Forelimb muscle (tissue), 1 donor: ENCODE measurements around the gene KIAA0825. TPM values are rescaled to one million over a fixed set of nuclear protein-coding genes. Genes with fewer than 3 reads are reported as not detected.

Experiments
- DNase-seq: peaks from one replicate; pipeline ENCODE4 v3.0.0-alpha.2; 2013; ENCODE audit warnings: low read depth
- polyA plus RNA-seq: library from polyadenylated mRNA; unstranded; fragments of 120-200 nt; gene quantifications from one replicate; pipeline ENCODE4 v1.2.1, GENCODE V29; 2013; ENCODE audit not compliant: insufficient read length

KIAA0825 gene
- polyA plus RNA-seq, 1 donor = 2.2 TPM

DNA sequence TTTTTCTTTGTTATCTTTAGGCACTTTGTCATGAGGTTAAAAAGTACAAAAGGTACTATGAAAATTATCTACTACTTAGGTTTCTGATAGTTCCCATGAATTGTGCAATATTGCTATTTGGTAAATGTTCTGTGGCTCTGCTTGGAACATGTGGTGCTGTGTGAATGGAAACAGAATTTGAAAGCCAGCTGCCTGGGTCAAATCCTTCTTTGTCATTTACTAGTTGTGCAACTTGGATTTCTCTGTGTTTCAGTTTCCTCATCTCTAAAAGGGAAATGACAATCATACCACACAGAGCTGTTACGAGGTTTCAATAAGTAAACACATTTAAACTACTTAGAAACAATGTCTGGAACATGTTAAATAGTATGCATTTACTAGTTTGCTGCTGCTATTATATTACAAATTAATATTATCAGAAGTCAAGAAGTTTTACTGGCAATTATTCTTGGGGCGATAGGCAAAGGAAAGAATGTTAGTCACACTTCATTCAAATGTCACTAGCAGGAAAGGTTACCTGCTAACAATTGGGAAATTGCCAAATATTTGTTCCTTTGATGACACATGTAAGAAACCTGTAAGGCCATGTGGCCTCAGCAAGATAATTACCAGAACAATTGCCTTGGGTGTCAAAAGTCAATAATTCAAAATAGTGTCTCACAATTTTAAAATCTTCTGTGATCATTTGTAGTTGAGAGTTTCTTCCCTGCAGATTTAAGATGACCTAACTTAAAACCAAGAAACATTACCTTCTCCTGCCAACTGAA is 184.8 kb downstream of the KIAA0825 start:
- no peak for DNase-seq

- no peak for DNase-seq
These were observed 185.9 kb downstream of the KIAA0825 start for GRCh38 chr5:94432499-94432898.

GRCh38 chr5:94431696-94432095 is 186.7 kb downstream of the KIAA0825 start:
- DNase-seq = no peak

DNA sequence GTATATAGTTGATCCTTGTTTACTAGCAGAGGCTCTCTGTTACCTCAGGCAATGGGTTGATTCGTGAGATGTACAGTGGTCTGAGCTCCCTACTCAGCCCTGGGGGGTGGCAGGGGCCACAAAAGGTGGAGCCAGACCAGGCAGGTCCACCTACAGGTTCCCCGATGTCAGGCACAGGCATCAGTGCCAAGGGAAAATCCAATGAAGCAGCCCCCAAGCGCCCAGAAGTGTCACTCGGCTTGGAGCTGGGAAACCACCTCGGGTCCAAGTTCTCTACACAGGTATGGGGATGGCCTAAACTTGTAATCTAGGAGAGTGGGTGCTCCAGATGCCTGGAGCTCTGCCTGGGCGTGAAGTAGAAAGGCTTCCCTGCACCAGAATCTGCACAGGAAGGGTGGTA is 188.8 kb downstream of the KIAA0825 start:
- DNase-seq = no peak

GRCh38 chr5:94425396-94425795 is 193.0 kb downstream of the KIAA0825 start:
- no peak for DNase-seq

DNA sequence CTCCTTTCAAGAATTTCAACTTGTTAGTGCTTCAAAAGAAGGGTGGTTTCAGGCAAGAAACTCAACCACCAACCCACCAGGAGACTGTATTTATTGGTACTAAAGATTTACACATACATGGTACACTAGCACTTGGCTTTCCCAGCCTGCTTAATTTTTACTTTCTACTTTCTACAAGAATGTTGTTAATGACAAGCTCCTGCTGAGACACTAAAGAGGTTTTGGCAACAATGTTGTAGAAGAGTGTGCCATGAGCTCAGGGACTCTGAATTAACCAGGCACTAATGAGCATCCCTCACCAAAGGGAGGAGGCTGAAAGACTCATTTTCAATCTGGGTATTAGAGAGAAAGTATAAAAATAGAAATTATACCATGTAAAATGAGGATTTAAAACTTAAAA is 195.0 kb downstream of the KIAA0825 start:
- no peak for DNase-seq

DNA sequence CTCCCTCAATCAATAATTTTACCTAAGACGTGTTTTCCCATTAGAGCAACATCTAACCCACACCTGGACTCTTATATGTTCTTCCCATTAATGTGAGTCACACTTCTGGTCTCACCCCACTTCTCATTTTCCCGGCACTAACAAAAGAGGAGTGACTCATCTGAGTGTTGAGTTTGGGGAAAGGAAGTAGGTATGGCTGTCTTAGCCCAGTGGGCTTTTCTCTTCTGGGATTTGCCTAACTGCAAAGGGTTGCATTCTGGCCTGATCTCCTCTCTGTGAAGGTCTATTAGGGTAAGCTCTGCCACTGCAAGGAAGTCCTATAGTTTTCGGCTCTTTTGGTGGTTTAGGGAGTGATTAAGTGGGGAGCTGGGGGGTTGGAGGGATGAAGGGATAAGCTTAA is 195.6 kb downstream of the KIAA0825 start:
- DNase-seq = no peak

GRCh38 chr5:94420885-94421284 is 197.5 kb downstream of the KIAA0825 start:
- DNase-seq = no peak

GRCh38 chr5:94415798-94416197 is 202.6 kb downstream of the KIAA0825 start:
- no peak for DNase-seq

DNA sequence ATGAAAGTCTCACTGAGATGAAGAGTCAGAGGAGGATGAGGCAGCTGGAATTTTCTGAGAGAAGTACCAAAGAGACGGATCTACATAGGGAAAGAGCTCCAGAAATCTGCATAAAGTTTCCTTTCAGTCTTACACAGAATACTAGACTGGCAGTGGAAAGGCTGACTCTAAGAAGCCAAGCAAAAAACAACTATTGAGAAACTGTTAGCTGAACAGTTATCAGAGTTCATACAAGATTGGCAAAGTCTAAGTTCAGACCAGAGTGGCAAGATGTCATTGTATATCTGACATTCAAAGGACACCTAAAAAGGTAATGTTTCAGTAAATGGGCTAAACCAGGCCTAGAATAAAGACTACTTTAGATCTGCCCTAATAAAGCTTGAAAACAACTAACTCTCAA is 209.0 kb downstream of the KIAA0825 start:
- no peak for DNase-seq

DNA sequence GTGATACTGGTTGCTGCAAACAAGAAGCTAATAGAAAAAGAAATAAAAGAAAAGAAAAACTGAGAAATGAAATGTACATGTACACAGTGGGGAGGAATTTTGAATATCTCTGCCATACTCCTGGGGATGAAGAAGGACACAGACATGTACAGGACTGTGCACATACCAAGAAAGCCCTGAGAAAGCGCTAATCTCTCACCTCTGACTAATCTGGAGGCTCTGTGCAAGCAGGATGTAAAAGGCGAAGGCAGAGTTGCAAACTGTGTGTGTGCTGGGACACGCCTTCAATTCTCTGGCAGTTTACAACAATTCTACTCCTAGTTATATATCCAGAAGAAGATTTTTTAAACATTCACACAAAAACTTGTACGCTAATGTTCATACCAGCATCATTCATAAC is 211.4 kb downstream of the KIAA0825 start:
- no peak for DNase-seq

DNA sequence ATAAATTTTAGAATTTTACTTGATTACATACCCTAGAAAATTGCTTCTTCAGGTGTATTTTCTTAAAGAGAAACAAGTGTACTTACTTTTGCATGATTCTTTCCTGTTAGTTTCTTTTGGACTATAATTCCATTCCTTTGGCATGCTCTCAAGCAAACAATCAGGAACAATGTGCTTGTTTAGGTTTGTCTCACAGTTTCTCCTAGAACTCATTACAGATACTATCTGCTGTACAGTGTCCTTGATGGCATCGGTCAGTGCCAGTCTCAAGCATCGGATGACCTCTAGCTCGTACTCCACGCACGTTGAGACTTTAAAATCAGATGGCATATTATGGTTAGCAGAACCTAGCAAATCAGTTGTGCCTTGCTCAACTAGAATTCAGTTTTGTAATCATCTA is 214.9 kb downstream of the KIAA0825 start:
- no peak for DNase-seq

- DNase-seq = no peak
These were observed 216.3 kb downstream of the KIAA0825 start for GRCh38 chr5:94402096-94402495.

DNA sequence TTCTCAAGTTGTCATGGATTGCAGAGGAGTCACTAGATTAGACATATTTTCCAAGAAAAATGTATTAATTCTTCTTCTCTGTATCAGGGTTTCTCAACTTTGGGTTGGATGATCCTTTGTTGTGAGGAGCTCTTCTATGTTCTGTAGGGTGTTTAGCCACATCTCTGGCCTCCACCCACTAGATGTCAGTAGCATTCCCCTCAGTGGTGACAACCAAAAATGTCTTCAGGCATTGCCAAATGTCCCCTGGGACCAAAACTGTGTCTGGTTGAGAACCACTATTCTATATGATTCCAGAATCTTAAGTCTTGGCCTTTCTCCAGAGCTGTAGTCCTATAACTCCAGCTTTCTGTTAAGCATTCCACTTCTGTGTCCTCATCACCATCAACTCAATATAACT is 220.9 kb downstream of the KIAA0825 start:
- no peak for DNase-seq

DNA sequence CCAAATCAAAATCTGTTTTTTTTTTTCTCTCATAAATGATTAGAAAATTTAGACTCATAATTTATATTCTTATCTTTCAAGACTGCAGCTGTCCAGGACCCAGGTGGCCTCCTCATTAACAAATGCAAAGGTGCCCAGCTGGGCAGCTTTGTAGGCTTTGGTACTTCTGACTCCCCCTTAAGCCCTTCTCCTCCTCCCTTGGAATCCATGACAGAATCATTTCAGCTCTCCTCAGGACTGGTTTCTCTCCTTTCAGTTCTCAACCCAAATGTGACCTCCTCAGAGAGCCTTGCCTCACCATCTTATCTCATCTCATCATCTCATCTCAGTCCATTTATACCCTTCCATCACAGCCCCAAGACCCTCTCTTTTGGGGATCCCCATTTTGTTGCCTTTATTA is 221.7 kb downstream of the KIAA0825 start:
- DNase-seq = no peak

DNA sequence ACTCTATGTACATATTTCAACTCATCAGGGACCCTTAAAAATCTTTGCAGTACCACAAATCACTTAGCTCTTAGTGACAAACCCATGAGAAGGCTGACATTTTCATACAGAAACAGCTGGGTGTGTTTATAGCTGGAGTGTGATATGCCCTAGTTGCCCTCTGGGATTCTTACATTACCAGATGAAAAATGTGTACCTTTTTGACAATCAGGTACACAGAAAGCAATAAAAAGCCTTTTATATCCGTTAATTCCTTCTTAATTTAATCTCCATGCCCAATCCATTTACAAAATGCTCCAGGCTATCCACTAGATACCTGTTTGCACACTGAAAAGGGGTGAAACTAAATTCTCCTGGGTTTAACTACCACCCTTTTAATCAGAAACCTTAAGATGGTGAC is 222.9 kb downstream of the KIAA0825 start:
- no peak for DNase-seq

DNA sequence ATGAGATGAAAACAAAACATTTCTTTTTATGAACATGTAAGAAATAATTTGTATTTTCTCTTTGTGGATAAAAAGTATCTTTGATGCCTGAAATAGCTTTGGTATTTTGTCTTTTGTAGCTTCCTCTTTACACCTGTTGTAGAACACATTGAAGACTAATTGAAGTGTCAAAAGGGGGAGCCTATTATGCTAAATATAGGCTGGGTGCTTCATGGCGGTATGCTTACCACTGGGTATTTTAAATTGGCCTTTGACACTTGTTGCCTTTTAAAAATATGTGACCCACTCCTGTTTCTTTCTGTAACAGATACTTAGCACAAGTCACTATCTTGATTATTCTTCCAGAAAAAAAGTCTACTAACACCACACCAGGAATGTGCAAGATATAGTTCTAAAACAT is 226.4 kb downstream of the KIAA0825 start:
- DNase-seq = no peak

- DNase-seq = no peak
These were observed 228.9 kb downstream of the KIAA0825 start for GRCh38 chr5:94389515-94389899.

GRCh38 chr5:94388773-94389514 is 229.5 kb downstream of the KIAA0825 start:
- no peak for DNase-seq

DNA sequence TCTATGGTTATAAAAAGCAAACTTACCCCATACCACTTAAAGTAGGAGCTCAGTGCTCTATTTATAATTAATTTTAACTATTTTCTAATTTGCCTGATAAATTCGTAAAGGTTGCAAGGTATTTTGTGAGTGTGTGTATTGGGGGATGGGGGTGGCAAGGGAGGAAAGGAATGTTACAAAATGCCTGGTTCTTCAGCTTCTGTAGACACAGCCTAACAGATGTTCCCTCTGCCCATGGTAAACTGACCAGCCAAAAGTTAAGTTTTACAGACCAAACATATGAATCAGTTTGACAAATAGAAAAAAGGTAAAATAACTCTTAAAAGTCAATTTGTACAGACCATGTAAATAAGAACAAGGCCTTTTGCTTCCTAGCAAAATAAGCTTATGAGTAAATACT is 232.6 kb downstream of the KIAA0825 start:
- DNase-seq = no peak

GRCh38 chr5:94378062-94378461 is 240.3 kb downstream of the KIAA0825 start:
- no peak for DNase-seq

DNA sequence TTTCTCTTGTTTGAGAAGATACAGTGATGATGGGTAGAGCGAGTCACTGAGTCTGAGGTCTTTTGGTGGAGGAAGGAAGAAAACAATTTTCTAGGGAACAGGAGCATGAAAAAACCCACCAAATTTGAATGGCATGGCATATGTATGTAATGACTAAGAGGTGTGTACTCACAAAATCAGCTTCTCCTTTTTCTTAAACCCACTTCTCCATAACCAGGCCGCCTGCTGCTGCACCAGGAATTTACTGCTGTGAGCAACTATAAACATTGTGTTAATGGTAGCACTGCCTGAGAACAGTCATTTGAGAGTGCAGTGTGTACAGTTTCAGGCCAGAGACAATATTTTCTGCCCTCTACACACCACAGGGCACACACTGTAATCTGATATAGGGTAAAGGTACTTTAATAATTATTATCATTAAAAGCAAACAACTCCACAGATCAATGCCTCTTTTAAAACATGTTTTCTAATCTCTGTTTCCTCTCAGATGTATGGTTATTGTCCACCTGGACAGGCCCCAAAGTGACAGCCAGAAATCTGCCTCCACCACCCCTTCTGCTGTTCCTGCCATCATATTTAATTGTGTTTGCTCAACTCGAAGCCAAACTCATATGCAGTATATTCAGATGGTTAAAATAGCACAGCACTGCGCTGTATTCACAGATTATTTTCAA is 241.6 kb downstream of the KIAA0825 start:
- DNase-seq = no peak

- DNase-seq = no peak
These were observed 242.6 kb downstream of the KIAA0825 start for GRCh38 chr5:94375801-94376200.
